DMS153 treated with DMSO at 0.1 percent for 48 hours (cell line): ENCODE results near the gene LIN28A.
"Not testable (repeated sequence)": the region's sequence is repeated elsewhere in the genome, so short reads cannot be mapped to it uniquely, and the experiment has no call there.

Source experiments
- DNase-seq: peaks from one replicate; lab custom pipeline; 2025; ENCODE audit not compliant: unreplicated experiment; lab: John Stamatoyannopoulos, UW

LIN28A gene

GRCh38 chr1:26410706-26411623, at the start of gene LIN28A:
LIN28A (plus strand) TSS chr1:26410817; CDS start chr1:26410892, 75 bp downstream.
- DNase-seq, result no peak

GRCh38 chr1:26361605-26362122, 49.0 kb upstream of the LIN28A start:
- DNase-seq, result no peak

- DNase-seq, result no peak
Observed at GRCh38 chr1:26362331-26362730, 48.3 kb upstream of the LIN28A start.

- peak; percentile 79 for DNase-seq
Observed at GRCh38 chr1:26363549-26364448, 46.8 kb upstream of the LIN28A start.

GRCh38 chr1:26364956-26365355, 45.7 kb upstream of the LIN28A start:
- DNase-seq, result no peak

- no peak for DNase-seq
Observed at GRCh38 chr1:26367441-26367840, 43.2 kb upstream of the LIN28A start.

- DNase-seq, result no peak
Observed at GRCh38 chr1:26368006-26368405, 42.6 kb upstream of the LIN28A start.

GRCh38 chr1:26368486-26368885, 42.1 kb upstream of the LIN28A start:
- DNase-seq, result no peak

- no peak for DNase-seq
Observed at GRCh38 chr1:26370591-26371382, 39.8 kb upstream of the LIN28A start.

GRCh38 chr1:26372039-26372438, 38.6 kb upstream of the LIN28A start:
- no peak for DNase-seq

GRCh38 chr1:26372611-26373010, 38.0 kb upstream of the LIN28A start, which contains the start of gene ZNF683:
ZNF683 (minus strand) TSS chr1:26372750; CDS start chr1:26368571, 4,179 bp downstream.
- not testable (repeated sequence) for DNase-seq

GRCh38 chr1:26373281-26373680, 37.3 kb upstream of the LIN28A start:
- no peak for DNase-seq

GRCh38 chr1:26373789-26374188, 36.8 kb upstream of the LIN28A start:
- DNase-seq, result no peak

- not testable (repeated sequence) for DNase-seq
Observed at GRCh38 chr1:26374361-26374760, 36.3 kb upstream of the LIN28A start.

- no peak for DNase-seq
Observed at GRCh38 chr1:26375081-26375480, 35.5 kb upstream of the LIN28A start.

GRCh38 chr1:26376050-26376449, 34.6 kb upstream of the LIN28A start:
- no peak for DNase-seq

- no peak for DNase-seq
Observed at GRCh38 chr1:26378088-26378878, 32.3 kb upstream of the LIN28A start.

GRCh38 chr1:26378879-26379251, 31.8 kb upstream of the LIN28A start:
- no peak for DNase-seq

GRCh38 chr1:26384076-26384475, 26.5 kb upstream of the LIN28A start:
- no peak for DNase-seq

GRCh38 chr1:26385063-26385462, 25.6 kb upstream of the LIN28A start:
- DNase-seq, result not testable (repeated sequence)
